BJ (cell line): ENCODE results near the gene LRMDA. TPM values are rescaled to one million over a fixed set of nuclear protein-coding genes. Genes with fewer than 3 reads are reported as not detected.

ENCODE experiments used
- CTCF ChIA-PET: fragments of 350-600 bp; formaldehyde crosslinking; extraction: SDS; loops from one replicate; lab custom pipeline; 2021; ENCODE audit warnings: antibody characterized with exemption, inconsistent platforms; lab: Yijun Ruan, JAX
- POLR2A ChIA-PET: fragments of 300-600 bp; sonication (Branson Sonifier 250); formaldehyde crosslinking; extraction: SDS; loops from one replicate; lab custom pipeline; 2021; ENCODE audit warnings: antibody characterized with exemption; lab: Charles Lee
- DNase-seq: peaks from one replicate; pipeline ENCODE4 v3.0.0-alpha.2; 2011; ENCODE audit warnings: low read depth
- H3K27me3 ChIP-seq: 2 replicates; pipeline ENCODE4 v1.6.0; 2011; ENCODE audit warnings: low read length; ENCODE audit not compliant: control insufficient read depth, insufficient read depth
- H3K36me3 ChIP-seq: 2 replicates; pipeline ENCODE4 v1.5.1; 2011; ENCODE audit warnings: low read length; ENCODE audit not compliant: control insufficient read depth, insufficient read depth
- H3K4me3 ChIP-seq: 2 replicates; pipeline ENCODE4 v1.5.1; 2011; ENCODE audit warnings: low read depth, mild to moderate bottlenecking, control low read depth, low read length
- polyA plus RNA-seq: library from polyadenylated mRNA; depleted of rRNA; stranded (reverse); fragments of >200 nt; gene quantifications from 2 replicates; pipeline ENCODE4 v1.2.3, GENCODE V29; 2011
- TF ChIP-seq, protein P1 (sequence below): IDR thresholded peaks from 2 replicates; pipeline ENCODE4 v1.5.1; 2011; ENCODE audit warnings: low read depth, mild to moderate bottlenecking, control low read depth, inconsistent platforms, low read length, moderate library complexity; ENCODE audit not compliant: insufficient read depth

The LRMDA gene
- polyA plus RNA-seq, 1 experiment, result not detected

DNA sequence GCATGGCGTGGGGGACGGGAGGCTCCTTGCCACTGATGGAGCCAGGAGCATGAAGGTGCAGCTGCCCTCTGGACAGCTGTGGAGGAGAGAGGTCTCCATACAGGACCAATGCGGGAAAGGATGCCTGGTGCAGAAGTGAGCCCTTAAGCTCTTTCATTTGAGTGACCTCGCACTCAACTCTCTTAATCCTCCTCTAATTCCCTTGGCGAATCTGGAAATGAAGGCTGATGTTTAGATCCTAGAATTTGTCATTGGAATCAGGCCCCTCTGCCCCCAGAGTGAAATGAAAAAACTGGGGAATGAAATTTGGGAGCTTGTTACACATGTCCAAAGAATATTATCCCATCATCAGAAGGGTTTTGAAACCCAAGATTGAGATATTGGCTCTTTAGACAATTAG lies 639.5 kb downstream of the LRMDA start:
- no peak overlapping the region for H3K4me3 ChIP-seq
- CTCF ChIA-PET, result interaction anchor here (1.2 kb wide), 1 partner anchor 19 kb away, joined by 3 read pairs; no protein-coding TSS in a partner anchor

DNA sequence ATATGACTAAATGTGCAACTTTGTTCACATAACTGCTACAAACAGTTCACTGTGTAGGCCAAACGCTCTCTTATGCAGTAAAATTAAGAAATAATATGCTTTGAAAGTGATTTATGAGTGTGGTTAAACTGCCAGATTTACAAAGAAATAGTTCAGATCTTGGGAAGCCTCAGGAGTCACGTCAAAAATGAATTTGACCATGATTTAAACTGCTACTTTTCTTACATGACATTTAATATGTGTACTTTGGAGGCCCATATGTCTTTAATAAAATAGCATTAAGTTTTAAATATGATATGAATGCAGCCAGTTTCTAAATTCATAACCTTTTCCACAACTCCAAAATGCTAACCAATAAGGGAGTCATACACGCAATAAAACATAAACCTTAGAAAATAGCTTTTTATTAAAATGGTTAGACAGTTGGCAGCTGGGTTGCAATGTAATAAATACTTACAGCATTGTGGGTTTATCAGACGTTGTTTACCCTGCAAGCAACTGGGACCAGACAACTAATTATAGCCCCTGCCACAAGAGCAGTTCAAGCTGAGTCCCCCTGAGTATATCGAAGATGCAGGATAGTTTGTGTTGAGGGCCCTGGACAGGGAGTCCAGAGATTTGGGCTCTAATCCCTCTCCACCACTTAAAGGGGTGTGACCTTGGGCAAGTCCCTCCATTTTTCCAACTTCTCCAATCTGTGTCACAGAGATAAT lies 640.4 kb downstream of the LRMDA start:
- TF ChIP-seq, protein P1, sequence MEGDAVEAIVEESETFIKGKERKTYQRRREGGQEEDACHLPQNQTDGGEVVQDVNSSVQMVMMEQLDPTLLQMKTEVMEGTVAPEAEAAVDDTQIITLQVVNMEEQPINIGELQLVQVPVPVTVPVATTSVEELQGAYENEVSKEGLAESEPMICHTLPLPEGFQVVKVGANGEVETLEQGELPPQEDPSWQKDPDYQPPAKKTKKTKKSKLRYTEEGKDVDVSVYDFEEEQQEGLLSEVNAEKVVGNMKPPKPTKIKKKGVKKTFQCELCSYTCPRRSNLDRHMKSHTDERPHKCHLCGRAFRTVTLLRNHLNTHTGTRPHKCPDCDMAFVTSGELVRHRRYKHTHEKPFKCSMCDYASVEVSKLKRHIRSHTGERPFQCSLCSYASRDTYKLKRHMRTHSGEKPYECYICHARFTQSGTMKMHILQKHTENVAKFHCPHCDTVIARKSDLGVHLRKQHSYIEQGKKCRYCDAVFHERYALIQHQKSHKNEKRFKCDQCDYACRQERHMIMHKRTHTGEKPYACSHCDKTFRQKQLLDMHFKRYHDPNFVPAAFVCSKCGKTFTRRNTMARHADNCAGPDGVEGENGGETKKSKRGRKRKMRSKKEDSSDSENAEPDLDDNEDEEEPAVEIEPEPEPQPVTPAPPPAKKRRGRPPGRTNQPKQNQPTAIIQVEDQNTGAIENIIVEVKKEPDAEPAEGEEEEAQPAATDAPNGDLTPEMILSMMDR, result no peak
- no peaks in the 10 kb centered on the region for H3K36me3 ChIP-seq
- peaks cover 8% of the 10 kb centered on the region for H3K27me3 ChIP-seq
- no peak overlapping the region for H3K4me3 ChIP-seq
- POLR2A ChIA-PET, result no interaction called here
- peak; percentile 48 for DNase-seq
- CTCF ChIA-PET, result interaction anchor here (1.2 kb wide), 1 partner anchor 20 kb away, joined by 3 read pairs; no protein-coding TSS in a partner anchor

More for the DNA sequence above, 639.5 kb downstream of the LRMDA start:
- TF ChIP-seq, protein P1, result no peak
- H3K36me3 ChIP-seq, result no peaks in the 10 kb centered on the region
- POLR2A ChIA-PET, result no interaction called here
- no peak for DNase-seq
- peaks cover 8% of the 10 kb centered on the region for H3K27me3 ChIP-seq

DNA sequence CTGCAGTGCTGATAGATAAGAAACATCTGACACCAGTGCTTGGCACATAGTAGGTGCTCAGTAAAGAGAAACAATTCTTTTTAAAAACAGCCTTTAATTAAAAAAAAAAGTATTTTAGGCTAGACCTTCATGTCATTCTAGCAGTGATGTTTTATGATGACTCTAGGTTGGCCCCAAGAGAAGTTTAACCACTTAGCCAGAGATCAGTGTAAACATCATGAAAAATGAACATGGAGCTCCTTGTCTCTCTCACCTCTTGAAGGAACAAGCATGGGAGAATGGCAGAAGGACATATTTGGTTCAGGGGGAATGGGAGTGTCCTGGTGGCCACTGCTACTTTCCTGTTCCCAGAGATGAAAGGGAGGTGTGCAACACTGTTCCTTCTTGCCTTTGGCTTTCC lies 641.0 kb downstream of the LRMDA start:
- no peak for DNase-seq
- no peak overlapping the region for H3K4me3 ChIP-seq
- H3K27me3 ChIP-seq, result peaks cover 10% of the 10 kb centered on the region
- ChIA-PET POLR2A (no interaction called here), CTCF (no interaction called here)
- TF ChIP-seq, protein P1, result no peak
- H3K36me3 ChIP-seq, result no peaks in the 10 kb centered on the region

DNA sequence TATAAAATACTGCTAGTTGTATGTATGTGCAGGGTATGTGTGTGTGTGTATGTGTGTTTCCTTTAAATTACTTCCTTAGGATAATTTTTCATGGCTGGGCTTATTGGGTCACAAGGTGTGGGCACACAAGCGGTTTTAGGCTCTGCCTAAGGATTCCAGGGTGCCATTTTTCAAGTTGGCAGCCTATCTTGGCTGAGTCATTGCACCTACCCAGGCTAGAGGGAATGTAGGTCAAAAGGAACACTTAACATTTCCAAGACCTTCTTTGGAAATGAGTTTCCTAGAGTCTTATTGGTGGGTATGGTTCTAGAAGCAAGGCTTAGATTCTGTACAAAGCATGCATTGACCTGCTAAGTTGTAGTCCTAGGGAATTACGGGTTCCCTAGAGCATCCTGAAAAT lies 642.1 kb downstream of the LRMDA start:
- H3K27me3 ChIP-seq, result peaks cover 9% of the 10 kb centered on the region
- ChIA-PET POLR2A (no interaction called here), CTCF (no interaction called here)
- no peak for DNase-seq
- H3K4me3 ChIP-seq, result no peak overlapping the region
- no peaks in the 10 kb centered on the region for H3K36me3 ChIP-seq
- TF ChIP-seq, protein P1, result no peak

DNA sequence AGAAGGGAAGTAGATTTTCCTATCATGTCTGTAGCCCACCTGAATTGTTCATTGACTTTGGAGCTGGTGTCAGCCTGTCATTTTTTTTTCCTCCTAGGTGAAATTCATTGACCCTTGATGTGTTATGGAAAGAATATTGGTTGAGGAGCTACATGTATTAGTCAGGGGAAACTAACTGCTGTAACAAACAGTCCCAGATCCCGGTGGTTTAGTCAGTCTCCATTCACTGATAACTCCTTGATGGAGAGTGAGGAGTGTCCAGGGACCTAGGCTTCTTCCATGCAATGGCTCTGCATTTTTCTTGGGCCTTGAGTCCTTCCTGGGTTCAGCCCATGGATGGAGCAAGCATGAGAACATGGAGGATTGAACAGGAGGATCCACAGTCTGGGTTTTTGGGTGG lies 643.2 kb downstream of the LRMDA start:
- H3K36me3 ChIP-seq, result no peaks in the 10 kb centered on the region
- no peak overlapping the region for H3K4me3 ChIP-seq
- DNase-seq, result no peak
- ChIA-PET POLR2A (no interaction called here), CTCF (interaction anchor here (0.6 kb wide), 1 partner anchor 56 kb away, joined by 3 read pairs; no protein-coding TSS in a partner anchor)
- peaks cover 7% of the 10 kb centered on the region for H3K27me3 ChIP-seq
- TF ChIP-seq, protein P1, result no peak
